HG03378 (cell line): ENCODE measurements around the gene SMG7.
A peak's percentile ranks its signal among the peaks of the same experiment; 100 is the strongest.
"Not testable (repeated sequence)": the region's sequence is repeated elsewhere in the genome, so short reads cannot be mapped to it uniquely, and the experiment has no call there.

Experiments
- ATAC-seq: cut with Tn5 transposase; IDR thresholded peaks from one replicate; pipeline ENCODE4 v1.9.1; 2021; ENCODE audit warnings: mild to moderate bottlenecking, moderate library complexity; ENCODE audit not compliant: unreplicated experiment

SMG7 gene, protein sequence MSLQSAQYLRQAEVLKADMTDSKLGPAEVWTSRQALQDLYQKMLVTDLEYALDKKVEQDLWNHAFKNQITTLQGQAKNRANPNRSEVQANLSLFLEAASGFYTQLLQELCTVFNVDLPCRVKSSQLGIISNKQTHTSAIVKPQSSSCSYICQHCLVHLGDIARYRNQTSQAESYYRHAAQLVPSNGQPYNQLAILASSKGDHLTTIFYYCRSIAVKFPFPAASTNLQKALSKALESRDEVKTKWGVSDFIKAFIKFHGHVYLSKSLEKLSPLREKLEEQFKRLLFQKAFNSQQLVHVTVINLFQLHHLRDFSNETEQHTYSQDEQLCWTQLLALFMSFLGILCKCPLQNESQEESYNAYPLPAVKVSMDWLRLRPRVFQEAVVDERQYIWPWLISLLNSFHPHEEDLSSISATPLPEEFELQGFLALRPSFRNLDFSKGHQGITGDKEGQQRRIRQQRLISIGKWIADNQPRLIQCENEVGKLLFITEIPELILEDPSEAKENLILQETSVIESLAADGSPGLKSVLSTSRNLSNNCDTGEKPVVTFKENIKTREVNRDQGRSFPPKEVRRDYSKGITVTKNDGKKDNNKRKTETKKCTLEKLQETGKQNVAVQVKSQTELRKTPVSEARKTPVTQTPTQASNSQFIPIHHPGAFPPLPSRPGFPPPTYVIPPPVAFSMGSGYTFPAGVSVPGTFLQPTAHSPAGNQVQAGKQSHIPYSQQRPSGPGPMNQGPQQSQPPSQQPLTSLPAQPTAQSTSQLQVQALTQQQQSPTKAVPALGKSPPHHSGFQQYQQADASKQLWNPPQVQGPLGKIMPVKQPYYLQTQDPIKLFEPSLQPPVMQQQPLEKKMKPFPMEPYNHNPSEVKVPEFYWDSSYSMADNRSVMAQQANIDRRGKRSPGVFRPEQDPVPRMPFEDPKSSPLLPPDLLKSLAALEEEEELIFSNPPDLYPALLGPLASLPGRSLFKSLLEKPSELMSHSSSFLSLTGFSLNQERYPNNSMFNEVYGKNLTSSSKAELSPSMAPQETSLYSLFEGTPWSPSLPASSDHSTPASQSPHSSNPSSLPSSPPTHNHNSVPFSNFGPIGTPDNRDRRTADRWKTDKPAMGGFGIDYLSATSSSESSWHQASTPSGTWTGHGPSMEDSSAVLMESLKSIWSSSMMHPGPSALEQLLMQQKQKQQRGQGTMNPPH

DNA sequence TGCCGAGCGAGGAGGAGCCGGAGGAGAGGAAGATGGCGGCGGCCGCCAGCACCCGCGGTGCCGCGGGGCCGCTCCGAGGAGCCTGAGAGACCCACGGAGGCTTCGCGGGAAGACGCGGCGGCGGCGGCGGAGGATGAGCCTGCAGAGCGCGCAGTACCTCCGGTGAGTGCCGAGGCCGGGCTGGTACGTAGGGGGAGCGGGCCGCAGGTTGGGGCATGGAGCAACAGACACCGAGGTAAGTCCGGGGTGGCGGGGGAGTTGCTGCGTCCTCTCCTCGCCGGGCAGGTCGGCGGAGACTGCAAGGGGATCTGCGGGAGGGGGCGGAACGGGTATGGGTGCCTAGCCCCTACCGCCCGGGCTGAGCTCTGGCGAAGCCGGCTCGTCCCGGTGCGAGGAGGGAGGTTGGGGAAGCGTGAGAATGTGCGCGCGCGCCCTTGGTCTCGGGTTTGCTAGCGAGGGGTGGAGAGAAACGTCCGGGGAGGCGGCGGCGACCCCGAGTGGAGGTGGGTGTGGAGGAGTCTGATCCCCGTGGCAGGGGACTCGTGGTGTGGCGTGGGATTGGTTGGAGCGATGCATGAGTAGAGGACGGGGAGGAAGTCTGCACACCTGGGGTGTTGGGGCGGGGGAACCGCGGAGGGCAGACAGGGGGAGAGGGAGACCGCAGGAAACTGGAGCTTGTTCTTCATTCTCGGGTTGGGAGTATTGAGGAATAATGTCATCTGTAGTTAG is at the start of gene SMG7:
Gene SMG7 (plus strand): TSS at position 12 of the 729 bp plus-strand sequence. CDS start 122 bp downstream, at position 134.
- peak; percentile 9 for ATAC-seq

DNA sequence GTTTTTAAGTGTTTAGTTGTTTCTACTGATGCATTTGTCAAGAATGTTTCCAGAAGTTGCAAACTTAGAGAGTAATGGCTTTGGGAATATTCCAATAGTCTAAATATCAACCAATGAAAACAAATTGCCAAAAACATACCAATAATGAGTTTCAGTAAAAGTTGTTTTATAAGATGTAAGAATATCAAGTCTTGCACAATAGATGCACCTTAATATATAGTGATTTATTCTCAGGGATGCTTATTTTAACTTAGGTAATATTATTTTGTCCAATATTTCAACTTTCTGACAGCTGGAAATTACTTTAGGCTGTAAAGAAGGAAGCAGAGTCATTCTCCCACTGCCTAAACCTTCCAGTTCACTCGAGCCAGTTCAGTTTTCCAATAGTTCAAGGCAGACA is 48.8 kb upstream of the SMG7 start:
- no peak for ATAC-seq

DNA sequence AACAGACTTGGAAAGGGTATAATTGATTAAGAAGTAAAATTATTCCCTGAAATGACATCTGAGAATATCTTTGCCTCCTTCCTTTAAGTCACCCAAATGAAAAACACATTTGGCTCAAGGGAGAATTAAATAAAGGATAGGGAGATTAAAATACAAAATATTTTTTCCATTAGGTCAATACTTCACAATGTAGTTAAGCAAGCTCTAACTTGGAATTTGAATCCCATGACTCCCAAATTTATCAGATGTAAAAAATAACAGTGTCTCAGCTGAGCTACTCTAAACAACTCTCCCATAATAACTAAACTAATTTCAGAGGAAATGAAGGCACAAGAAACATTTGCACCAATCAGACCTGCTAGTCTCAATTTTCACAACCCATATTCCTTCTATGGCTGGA is 47.6 kb upstream of the SMG7 start:
- ATAC-seq: no peak

DNA sequence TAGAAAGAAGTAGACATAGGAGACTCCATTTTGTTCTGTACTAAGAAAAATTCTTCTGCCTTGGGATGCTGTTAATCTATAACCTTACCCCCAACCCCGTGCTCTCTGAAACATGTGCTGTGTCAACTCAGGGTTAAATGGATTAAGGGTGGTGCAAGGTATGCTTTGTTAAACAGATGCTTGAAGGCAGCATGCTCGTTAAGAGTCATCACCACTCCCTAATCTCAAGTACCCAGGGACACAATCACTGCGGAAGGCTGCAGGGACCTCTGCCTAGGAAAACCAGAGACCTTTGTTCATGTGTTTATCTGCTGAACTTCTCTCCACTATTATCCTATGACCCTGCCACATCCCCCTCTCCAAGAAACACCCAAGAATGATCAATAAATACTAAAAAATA is 44.7 kb upstream of the SMG7 start:
- not testable (repeated sequence) for ATAC-seq

DNA sequence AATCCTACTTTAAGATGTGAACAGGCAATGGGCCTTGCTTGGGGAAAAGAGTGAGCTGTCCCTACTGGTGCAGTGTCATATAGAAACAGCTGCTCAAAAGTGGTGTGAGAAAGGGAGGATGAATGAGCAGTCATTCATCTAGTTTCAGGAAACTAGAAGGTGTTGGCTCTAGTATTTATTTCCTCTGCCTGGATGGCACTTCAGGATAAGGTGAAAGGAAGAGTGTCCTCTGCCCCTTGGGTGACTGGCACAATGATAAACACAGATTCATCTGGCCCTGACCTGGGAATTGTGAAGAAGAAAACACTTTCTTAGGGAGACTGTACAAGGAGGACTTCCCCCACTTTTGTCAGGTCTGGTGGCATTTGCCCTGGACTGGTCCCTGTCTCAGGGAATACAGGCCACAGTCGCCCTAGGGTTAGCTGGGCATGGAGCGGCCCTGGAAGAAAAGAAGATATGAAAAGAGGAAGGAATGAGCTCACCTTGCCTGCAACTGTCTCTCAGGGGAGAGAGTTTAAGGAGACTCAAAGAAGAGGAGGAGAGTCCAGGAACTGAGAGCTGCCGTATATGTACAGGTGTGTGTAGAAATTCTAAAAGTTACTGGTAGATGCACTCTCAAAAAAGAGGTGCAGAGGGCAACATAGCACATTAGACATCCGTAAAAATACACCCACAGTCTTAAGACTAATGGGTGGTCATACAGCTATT is 40.3 kb upstream of the SMG7 start:
- ATAC-seq: no peak

DNA sequence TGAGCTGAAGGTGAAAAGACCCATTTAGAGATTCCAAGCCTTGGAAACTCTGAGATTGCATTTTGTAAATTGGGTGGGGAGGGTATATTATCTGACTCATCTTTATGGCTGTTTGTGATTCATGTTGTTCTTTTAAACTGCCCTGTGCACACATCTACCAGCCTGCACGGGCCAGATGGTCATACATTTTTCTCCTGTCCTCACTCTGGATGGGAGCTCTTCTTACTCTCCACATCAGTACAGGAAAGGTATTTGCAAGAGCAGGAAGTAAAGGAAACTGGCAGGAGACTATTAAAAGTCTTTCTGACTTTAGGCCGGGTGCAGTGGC is 39.8 kb upstream of the SMG7 start:
- ATAC-seq: no peak

DNA sequence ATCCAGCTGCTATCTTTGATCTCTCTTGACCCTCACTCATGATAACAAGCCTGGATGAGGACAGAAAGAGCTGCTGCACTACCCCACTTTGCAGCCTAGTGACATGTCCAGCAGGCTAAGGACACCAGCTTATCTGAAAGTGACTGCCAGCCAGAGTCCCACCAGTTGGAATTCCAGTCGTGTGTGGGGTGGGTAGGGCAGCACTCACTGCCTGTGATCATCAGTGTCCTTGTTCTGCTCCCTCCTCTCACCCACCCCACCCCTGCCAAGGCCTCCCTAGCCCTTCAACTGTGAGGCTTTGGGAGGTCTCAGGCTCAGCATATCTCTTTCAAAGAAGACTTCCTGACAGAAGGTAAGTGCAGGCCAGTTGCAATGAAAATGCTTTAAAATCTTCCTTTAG is 38.6 kb upstream of the SMG7 start:
- ATAC-seq: no peak

DNA sequence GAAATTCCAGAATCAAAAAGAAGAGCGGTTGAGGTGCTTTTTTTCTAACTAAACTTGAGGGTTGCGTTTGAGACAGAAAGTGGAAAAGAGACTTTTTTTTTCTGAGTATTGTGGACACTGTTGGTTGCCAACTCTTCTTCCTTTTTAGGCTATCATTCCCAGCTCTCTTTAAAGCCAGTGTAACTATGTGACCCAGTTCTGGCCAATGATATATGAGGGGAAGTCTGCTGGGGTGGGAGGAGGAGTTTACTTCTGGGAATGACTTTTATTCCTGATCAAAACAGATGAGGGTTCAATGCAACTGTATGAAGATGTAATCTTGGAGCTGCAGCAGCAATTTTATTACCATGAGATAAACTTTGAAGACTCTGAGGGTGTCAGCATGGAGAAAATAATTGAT is 36.8 kb upstream of the SMG7 start:
- ATAC-seq: no peak

DNA sequence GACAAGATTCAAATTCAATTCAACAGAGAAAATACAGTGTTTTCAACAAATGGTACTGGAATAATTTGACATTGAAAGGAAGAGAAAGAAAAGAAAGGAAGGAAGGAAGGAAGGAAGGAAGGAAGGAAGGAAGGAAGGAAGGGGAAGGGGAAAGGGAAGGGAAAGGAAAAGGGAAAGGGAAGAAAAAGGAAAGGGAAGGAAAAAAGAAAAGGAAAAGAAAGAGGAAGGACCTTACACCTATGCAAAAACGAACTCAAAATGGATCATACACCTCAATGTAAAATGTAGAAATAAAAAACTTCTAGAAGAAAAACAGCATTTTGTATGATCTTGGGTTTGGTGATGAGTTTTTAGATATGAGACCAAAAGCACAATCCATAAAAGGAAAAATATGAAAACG is 34.2 kb upstream of the SMG7 start:
- no peak for ATAC-seq

DNA sequence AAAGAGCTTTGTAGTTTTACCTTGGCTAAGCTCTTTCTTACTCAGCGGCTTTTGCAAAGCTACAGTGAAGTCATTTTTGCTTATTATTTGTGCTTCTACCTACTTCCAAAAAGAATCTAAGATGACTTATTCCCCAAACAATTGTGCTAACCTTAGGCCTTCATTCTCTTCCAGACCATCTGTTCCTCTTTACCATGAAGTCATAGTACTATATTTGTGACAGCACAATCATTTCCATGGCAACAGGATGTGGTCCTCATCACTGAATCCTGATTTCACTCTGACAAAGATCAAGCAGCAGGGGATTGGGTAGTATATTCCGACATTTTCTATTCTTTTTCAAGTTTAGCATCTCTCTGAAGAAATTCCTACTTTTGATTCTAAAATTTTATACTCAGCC is 29.3 kb upstream of the SMG7 start:
- no peak for ATAC-seq

DNA sequence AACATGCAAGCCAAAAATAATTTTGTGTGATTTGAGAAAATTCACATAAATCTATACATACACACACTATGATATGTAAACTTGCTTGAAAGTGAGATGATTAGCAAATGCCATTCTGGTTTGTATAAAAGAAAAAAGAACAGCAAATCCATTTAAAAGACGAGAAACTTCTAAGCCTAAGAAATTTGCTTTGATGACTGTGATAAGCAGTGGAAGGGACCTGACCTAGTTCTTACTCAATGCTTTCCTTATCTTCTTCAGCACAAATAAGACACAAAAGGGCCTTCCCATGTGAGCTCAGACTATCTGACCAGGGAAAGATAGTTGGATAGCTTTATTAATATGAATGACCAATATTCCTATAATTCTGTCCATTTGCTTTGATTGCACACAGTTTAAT is 28.8 kb upstream of the SMG7 start:
- ATAC-seq: no peak

DNA sequence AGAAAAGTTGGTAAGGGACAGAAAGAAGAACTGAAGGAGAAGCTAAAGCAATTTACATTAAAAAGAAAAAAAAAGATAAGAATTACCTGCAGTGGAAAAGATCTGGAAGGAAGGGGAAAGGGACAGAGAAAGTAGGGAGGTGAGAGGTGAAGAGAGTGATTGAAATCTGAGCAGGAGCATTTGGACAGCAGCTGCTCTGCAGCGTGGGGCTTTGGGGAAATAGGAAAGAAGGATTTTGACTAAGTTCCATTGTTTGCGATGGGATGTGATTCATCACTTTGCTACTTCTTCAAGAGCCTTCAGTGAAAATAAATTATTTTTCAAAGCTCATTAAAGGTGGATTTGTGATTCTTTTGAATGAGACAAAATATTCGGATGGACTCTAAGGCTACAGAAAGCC is 28.1 kb upstream of the SMG7 start:
- no peak for ATAC-seq

DNA sequence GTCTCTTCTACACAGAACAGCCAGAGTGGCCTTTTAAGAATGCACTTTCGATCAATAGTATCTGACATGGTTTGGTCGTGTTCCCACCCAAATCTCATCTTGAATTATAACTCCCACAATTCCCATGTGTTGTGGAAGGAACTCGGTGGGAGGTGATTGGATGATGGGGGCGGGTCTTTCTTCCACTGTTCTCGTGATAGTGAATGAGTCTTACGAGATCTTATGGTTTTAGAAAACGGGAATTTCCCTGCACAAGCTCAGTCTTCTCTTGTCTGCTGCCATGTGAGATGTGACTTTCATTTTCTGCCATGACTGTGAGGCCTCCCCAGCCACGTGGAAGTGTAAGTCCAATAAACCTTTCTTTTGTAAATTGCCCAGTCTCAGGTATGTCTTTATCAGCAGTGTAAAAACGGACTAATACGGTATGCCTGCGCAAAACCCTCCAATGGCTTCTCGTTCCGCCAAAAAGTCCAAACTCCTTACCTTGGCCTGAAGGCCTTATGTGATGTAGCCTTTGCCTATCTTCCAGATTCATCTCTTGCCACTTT is 23.0 kb upstream of the SMG7 start:
- no peak for ATAC-seq

DNA sequence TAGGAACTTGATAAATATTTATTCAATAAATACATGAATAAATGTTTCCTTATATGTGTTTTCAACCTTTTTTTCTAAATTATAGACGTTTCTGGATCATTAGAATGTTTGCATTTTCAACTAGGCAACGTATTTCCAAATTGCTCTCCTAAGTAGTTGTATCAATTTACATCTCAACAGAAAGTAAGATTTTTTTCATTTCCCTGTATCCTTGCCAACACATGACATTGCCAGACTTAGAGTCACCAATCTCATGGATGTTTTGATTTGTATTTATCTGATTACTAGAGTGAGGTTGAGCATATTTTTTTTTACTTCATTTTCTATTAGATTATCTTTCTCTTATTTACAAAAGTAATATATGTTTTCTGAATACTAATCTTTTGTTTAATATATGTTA is 22.2 kb upstream of the SMG7 start:
- ATAC-seq: no peak

DNA sequence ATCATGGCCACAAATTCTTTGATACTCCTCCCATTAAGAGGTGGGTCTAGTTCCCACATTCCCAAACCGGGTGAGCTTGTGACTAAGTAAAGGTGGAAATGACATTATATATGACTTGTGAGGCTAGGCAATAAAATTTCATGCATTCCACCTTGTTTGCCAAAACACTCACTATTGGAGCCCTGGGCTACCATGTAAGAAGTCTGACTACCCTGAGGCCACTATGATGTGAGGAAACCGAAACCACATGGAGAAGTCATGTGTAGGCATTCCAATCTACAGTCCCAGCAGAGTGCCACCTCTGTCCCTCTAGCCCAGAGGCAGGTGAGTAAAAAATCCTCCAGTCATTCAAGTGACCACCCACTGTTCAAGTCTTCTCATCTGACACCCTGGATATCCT is 17.9 kb upstream of the SMG7 start:
- no peak for ATAC-seq

DNA sequence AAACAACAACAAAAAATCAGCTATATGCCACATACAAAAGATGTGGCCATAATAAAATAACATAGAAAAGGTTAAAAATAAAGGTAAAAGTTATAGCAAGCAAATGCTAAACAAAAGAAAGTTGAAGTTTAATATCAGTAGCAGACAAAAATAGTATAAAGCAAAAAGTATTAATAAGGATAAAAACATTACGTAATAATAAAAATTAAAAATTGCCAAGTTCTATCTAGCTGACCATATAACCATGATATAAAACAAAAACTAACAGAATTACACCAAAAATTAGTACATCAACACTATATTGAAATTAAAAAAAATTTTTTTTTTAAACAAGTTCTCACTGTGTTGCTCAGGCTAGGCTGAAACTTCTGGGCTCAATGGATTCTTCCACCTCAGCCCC is 15.5 kb upstream of the SMG7 start:
- no peak for ATAC-seq

DNA sequence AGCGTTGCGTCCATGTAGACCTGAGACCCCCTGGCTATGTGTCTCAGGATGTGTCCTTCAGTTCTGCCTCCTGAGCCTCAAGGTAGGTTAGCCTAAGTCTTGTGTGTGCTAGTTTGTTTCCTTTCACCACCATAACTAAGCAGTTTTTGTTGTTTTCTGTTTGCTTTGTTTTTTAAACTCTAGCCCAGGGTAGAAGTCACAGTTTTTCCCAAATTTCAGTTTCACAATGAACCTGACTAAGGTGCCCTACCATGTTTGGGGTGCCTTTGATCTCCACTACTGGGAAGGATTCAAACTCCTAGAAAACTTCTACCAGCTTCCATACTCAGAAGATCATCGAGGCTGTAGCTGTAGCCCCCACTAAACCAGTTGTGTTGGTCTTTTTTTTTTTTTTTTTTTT is 14.8 kb upstream of the SMG7 start:
- no peak for ATAC-seq

DNA sequence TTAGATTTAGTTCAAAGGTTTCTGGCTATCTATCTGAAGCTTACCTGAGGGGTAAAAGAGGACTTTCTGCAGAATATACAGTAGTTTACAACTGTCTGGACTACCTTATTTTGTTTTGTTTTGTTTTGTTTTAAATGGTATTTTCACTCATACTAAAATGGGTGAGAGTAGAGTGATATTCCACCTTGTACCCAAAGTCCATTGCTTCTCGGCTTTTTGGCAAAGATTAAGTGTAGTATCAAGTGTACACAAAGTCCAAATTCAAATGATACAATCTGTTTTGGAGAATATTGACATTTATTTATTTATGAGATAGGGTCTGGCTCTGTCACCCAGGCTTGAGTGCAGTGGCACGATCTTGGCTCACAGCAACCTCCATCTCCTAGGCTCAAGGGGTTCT is 11.7 kb upstream of the SMG7 start:
- no peak for ATAC-seq

DNA sequence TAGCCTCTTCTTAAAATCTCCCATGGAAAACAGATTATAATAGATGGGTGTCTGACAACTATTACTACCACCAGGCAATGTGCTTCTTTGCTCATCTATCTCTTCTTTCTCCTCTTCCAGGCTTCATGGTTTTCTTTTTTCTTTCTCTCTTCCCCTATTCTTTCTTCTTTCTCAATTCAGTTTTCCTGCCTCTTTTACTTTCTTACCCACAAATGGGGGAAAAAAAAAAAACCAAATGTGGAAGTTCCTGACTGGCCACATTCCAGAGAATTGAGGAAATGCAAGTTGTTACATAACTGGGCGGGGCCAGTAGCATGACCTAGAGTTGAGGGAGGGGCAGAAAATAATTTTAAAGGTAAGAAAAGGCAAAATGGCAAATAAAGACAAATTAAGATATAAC is 10.9 kb upstream of the SMG7 start:
- ATAC-seq: no peak

DNA sequence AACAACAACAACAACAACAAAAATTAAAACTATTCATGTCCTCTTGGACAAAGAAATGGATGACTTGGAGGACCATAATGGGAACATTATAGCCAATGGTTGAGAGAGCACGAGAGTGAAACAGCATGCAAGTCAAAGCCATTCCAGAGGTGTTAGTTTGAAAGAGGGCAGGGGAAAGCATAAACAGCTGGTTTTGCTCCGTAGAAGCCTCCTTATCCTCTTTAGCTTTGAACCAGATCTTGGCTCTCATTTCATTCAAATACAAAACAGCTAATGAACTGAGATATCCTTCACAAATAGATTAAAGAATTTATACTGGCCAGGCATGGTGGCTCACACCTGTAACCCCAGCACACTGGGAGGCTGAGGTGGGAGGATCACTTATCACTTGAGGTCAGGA is 8.7 kb upstream of the SMG7 start:
- no peak for ATAC-seq
